Measurements from ENCODE around the gene PM20D2.

The PM20D2 gene

GRCh38 chr6:89162047-89162371, 16.2 kb downstream of the PM20D2 start:
- no peak overlapping the region for H2AK5ac ChIP-seq (ENCODE audit: low read length)
- no peak overlapping the region for H3K4me2 ChIP-seq (ENCODE audit: low read length)
- no peaks in the 10 kb centered on the region for H3K27me3 ChIP-seq (ENCODE audit: insufficient read depth, low read length, poor library complexity)
- no peak overlapping the region for H3K9ac ChIP-seq (ENCODE audit: low read length)
- H3K36me3 ChIP-seq (ENCODE audit: control insufficient read depth, insufficient read depth, low read length): no peaks in the 10 kb centered on the region
- no peak overlapping the region for H4K8ac ChIP-seq (ENCODE audit: low read depth, low read length)
- no peak overlapping the region for H2BK120ac ChIP-seq (ENCODE audit: low read depth, low read length)
- H3K23ac ChIP-seq (ENCODE audit: low read length): no peak overlapping the region
- H3K4me3 ChIP-seq (ENCODE audit: low read length): no peak overlapping the region
- no peak overlapping the region for H2BK5ac ChIP-seq (ENCODE audit: low read length)
- no peaks in the 10 kb centered on the region for H3K79me2 ChIP-seq (ENCODE audit: control insufficient read depth, insufficient read depth, low read length)
- WGBS (ENCODE audit: extremely low coverage, insufficient coverage, low lambda C conversion rate): no CpG with 5 or more reads among the region's 4 CpGs
- H3K4me1 ChIP-seq (ENCODE audit: control insufficient read depth, low read depth, low read length): no peaks in the 10 kb centered on the region
- no peak overlapping the region for H3K4ac ChIP-seq (ENCODE audit: low read depth, low read length)
- H3K79me1 ChIP-seq (ENCODE audit: low read length): no peaks in the 10 kb centered on the region
- no peak overlapping the region for H3K27ac ChIP-seq (ENCODE audit: low read depth, low read length)
- no peak for DNase-seq
- H3K56ac ChIP-seq (ENCODE audit: low read length): no peak overlapping the region
- H2BK15ac ChIP-seq (replicated peaks; ENCODE audit: low read depth): no peak overlapping the region
- no peak overlapping the region for H3K18ac ChIP-seq (ENCODE audit: low read length)
- no peak overlapping the region for H4K5ac ChIP-seq (ENCODE audit: low read length)

GRCh38 chr6:89172131-89172530, 26.3 kb downstream of the PM20D2 start:
- Histone ChIP-seq H3K4me2 (ENCODE audit: low read length) (no peak overlapping the region), H3K4ac (ENCODE audit: low read depth, low read length) (no peak overlapping the region), H3K27me3 (ENCODE audit: insufficient read depth, low read length, poor library complexity) (no peaks in the 10 kb centered on the region), H3K23ac (ENCODE audit: low read length) (no peak overlapping the region), H2AK5ac (ENCODE audit: low read length) (no peak overlapping the region), H3K4me1 (ENCODE audit: control insufficient read depth, low read depth, low read length) (no peaks in the 10 kb centered on the region), H2BK120ac (ENCODE audit: low read depth, low read length) (no peak overlapping the region), H3K18ac (ENCODE audit: low read length) (no peak overlapping the region), H3K27ac (ENCODE audit: low read depth, low read length) (no peak overlapping the region), H2BK15ac (replicated peaks; ENCODE audit: low read depth) (no peak overlapping the region), H3K79me1 (ENCODE audit: low read length) (no peaks in the 10 kb centered on the region), H3K56ac (ENCODE audit: low read length) (no peak overlapping the region), H3K36me3 (ENCODE audit: control insufficient read depth, insufficient read depth, low read length) (no peaks in the 10 kb centered on the region), H4K5ac (ENCODE audit: low read length) (no peak overlapping the region), H3K9ac (ENCODE audit: low read length) (no peak overlapping the region), H3K4me3 (ENCODE audit: low read length) (no peak overlapping the region), H3K79me2 (ENCODE audit: control insufficient read depth, insufficient read depth, low read length) (no peaks in the 10 kb centered on the region), H2BK5ac (ENCODE audit: low read length) (no peak overlapping the region), H4K8ac (ENCODE audit: low read depth, low read length) (no peak overlapping the region)
- DNase-seq: no peak
- WGBS (ENCODE audit: extremely low coverage, insufficient coverage, low lambda C conversion rate): no CpG with 5 or more reads among the region's 6 CpGs

- Histone ChIP-seq H3K4me3 (ENCODE audit: low read length) (no peak overlapping the region), H2BK120ac (ENCODE audit: low read depth, low read length) (no peak overlapping the region), H3K56ac (ENCODE audit: low read length) (no peak overlapping the region), H3K4me1 (ENCODE audit: control insufficient read depth, low read depth, low read length) (no peaks in the 10 kb centered on the region), H3K23ac (ENCODE audit: low read length) (no peak overlapping the region), H3K18ac (ENCODE audit: low read length) (no peak overlapping the region), H2BK15ac (replicated peaks; ENCODE audit: low read depth) (no peak overlapping the region), H3K36me3 (ENCODE audit: control insufficient read depth, insufficient read depth, low read length) (no peaks in the 10 kb centered on the region), H3K79me1 (ENCODE audit: low read length) (no peaks in the 10 kb centered on the region), H3K4ac (ENCODE audit: low read depth, low read length) (no peak overlapping the region), H3K27me3 (ENCODE audit: insufficient read depth, low read length, poor library complexity) (no peaks in the 10 kb centered on the region), H2BK5ac (ENCODE audit: low read length) (no peak overlapping the region), H4K5ac (ENCODE audit: low read length) (no peak overlapping the region), H4K8ac (ENCODE audit: low read depth, low read length) (no peak overlapping the region), H3K4me2 (ENCODE audit: low read length) (no peak overlapping the region), H3K9ac (ENCODE audit: low read length) (no peak overlapping the region), H3K79me2 (ENCODE audit: control insufficient read depth, insufficient read depth, low read length) (no peaks in the 10 kb centered on the region), H3K27ac (ENCODE audit: low read depth, low read length) (no peak overlapping the region), H2AK5ac (ENCODE audit: low read length) (no peak overlapping the region)
- WGBS (ENCODE audit: extremely low coverage, insufficient coverage, low lambda C conversion rate): no CpG with 5 or more reads among the region's 4 CpGs
- no peak for DNase-seq
Observed at GRCh38 chr6:89173634-89174033, 27.8 kb downstream of the PM20D2 start.

GRCh38 chr6:89180112-89180511, 34.3 kb downstream of the PM20D2 start:
- H4K8ac ChIP-seq (ENCODE audit: low read depth, low read length): no peak overlapping the region
- no peak overlapping the region for H3K56ac ChIP-seq (ENCODE audit: low read length)
- H3K18ac ChIP-seq (ENCODE audit: low read length): no peak overlapping the region
- no peak overlapping the region for H3K4me2 ChIP-seq (ENCODE audit: low read length)
- no peak overlapping the region for H2BK120ac ChIP-seq (ENCODE audit: low read depth, low read length)
- no peak overlapping the region for H3K27ac ChIP-seq (ENCODE audit: low read depth, low read length)
- no peak overlapping the region for H2AK5ac ChIP-seq (ENCODE audit: low read length)
- no peaks in the 10 kb centered on the region for H3K79me2 ChIP-seq (ENCODE audit: control insufficient read depth, insufficient read depth, low read length)
- no peaks in the 10 kb centered on the region for H3K27me3 ChIP-seq (ENCODE audit: insufficient read depth, low read length, poor library complexity)
- H3K4ac ChIP-seq (ENCODE audit: low read depth, low read length): no peak overlapping the region
- no peak overlapping the region for H3K23ac ChIP-seq (ENCODE audit: low read length)
- no peak overlapping the region for H3K9ac ChIP-seq (ENCODE audit: low read length)
- no peaks in the 10 kb centered on the region for H3K4me1 ChIP-seq (ENCODE audit: control insufficient read depth, low read depth, low read length)
- H3K36me3 ChIP-seq (ENCODE audit: control insufficient read depth, insufficient read depth, low read length): no peaks in the 10 kb centered on the region
- no peak overlapping the region for H2BK5ac ChIP-seq (ENCODE audit: low read length)
- WGBS (ENCODE audit: extremely low coverage, insufficient coverage, low lambda C conversion rate): no CpG with 5 or more reads among the region's 13 CpGs
- DNase-seq: no peak
- no peaks in the 10 kb centered on the region for H3K79me1 ChIP-seq (ENCODE audit: low read length)
- no peak overlapping the region for H4K5ac ChIP-seq (ENCODE audit: low read length)
- H2BK15ac ChIP-seq (replicated peaks; ENCODE audit: low read depth): no peak overlapping the region
- no peak overlapping the region for H3K4me3 ChIP-seq (ENCODE audit: low read length)

- H3K36me3 ChIP-seq (ENCODE audit: control insufficient read depth, insufficient read depth, low read length): no peaks in the 10 kb centered on the region
Observed at GRCh38 chr6:89180971-89181370, 35.1 kb downstream of the PM20D2 start.

GRCh38 chr6:89183294-89183693, 37.4 kb downstream of the PM20D2 start:
- Histone ChIP-seq H4K8ac (ENCODE audit: low read depth, low read length) (no peak overlapping the region), H3K23ac (ENCODE audit: low read length) (no peak overlapping the region), H3K79me1 (ENCODE audit: low read length) (no peaks in the 10 kb centered on the region), H3K36me3 (ENCODE audit: control insufficient read depth, insufficient read depth, low read length) (no peaks in the 10 kb centered on the region), H3K9ac (ENCODE audit: low read length) (no peak overlapping the region), H4K5ac (ENCODE audit: low read length) (no peak overlapping the region), H3K4me2 (ENCODE audit: low read length) (no peak overlapping the region), H3K79me2 (ENCODE audit: control insufficient read depth, insufficient read depth, low read length) (no peaks in the 10 kb centered on the region), H2BK120ac (ENCODE audit: low read depth, low read length) (no peak overlapping the region), H2AK5ac (ENCODE audit: low read length) (no peak overlapping the region), H3K56ac (ENCODE audit: low read length) (no peak overlapping the region), H2BK5ac (ENCODE audit: low read length) (no peak overlapping the region), H3K4me3 (ENCODE audit: low read length) (no peak overlapping the region), H2BK15ac (replicated peaks; ENCODE audit: low read depth) (no peak overlapping the region), H3K27ac (ENCODE audit: low read depth, low read length) (no peak overlapping the region), H3K4me1 (ENCODE audit: control insufficient read depth, low read depth, low read length) (no peaks in the 10 kb centered on the region), H3K27me3 (ENCODE audit: insufficient read depth, low read length, poor library complexity) (no peaks in the 10 kb centered on the region), H3K18ac (ENCODE audit: low read length) (no peak overlapping the region), H3K4ac (ENCODE audit: low read depth, low read length) (no peak overlapping the region)
- DNase-seq: no peak
- WGBS (ENCODE audit: extremely low coverage, insufficient coverage, low lambda C conversion rate): no CpG with 5 or more reads among the region's 2 CpGs

More at GRCh38 chr6:89180971-89181370, 35.1 kb downstream of the PM20D2 start:
- H3K27ac ChIP-seq (ENCODE audit: low read depth, low read length): no peak overlapping the region
- WGBS (ENCODE audit: extremely low coverage, insufficient coverage, low lambda C conversion rate): no CpG with 5 or more reads among the region's 1 CpG
- no peak overlapping the region for H2BK120ac ChIP-seq (ENCODE audit: low read depth, low read length)
- no peak overlapping the region for H3K4me2 ChIP-seq (ENCODE audit: low read length)
- H2AK5ac ChIP-seq (ENCODE audit: low read length): no peak overlapping the region
- no peak overlapping the region for H3K56ac ChIP-seq (ENCODE audit: low read length)
- H2BK15ac ChIP-seq (replicated peaks; ENCODE audit: low read depth): no peak overlapping the region
- no peak overlapping the region for H3K18ac ChIP-seq (ENCODE audit: low read length)
- no peak overlapping the region for H3K4ac ChIP-seq (ENCODE audit: low read depth, low read length)
- H2BK5ac ChIP-seq (ENCODE audit: low read length): no peak overlapping the region
- H3K9ac ChIP-seq (ENCODE audit: low read length): no peak overlapping the region
- no peaks in the 10 kb centered on the region for H3K27me3 ChIP-seq (ENCODE audit: insufficient read depth, low read length, poor library complexity)
- no peaks in the 10 kb centered on the region for H3K4me1 ChIP-seq (ENCODE audit: control insufficient read depth, low read depth, low read length)
- H4K5ac ChIP-seq (ENCODE audit: low read length): no peak overlapping the region
- H3K23ac ChIP-seq (ENCODE audit: low read length): no peak overlapping the region
- H3K79me1 ChIP-seq (ENCODE audit: low read length): no peaks in the 10 kb centered on the region
- H4K8ac ChIP-seq (ENCODE audit: low read depth, low read length): no peak overlapping the region
- DNase-seq: no peak
- no peak overlapping the region for H3K4me3 ChIP-seq (ENCODE audit: low read length)
- no peaks in the 10 kb centered on the region for H3K79me2 ChIP-seq (ENCODE audit: control insufficient read depth, insufficient read depth, low read length)

All from mesendoderm (in vitro differentiated cells).